GM21381 (cell line): ENCODE data around the gene ZNF444.

ENCODE experiments used
- ATAC-seq: cut with Tn5 transposase; IDR thresholded peaks from one replicate; pipeline ENCODE4 v1.9.1; 2021; ENCODE audit warnings: mild to moderate bottlenecking, moderate library complexity; ENCODE audit not compliant: unreplicated experiment

The ZNF444 gene

DNA sequence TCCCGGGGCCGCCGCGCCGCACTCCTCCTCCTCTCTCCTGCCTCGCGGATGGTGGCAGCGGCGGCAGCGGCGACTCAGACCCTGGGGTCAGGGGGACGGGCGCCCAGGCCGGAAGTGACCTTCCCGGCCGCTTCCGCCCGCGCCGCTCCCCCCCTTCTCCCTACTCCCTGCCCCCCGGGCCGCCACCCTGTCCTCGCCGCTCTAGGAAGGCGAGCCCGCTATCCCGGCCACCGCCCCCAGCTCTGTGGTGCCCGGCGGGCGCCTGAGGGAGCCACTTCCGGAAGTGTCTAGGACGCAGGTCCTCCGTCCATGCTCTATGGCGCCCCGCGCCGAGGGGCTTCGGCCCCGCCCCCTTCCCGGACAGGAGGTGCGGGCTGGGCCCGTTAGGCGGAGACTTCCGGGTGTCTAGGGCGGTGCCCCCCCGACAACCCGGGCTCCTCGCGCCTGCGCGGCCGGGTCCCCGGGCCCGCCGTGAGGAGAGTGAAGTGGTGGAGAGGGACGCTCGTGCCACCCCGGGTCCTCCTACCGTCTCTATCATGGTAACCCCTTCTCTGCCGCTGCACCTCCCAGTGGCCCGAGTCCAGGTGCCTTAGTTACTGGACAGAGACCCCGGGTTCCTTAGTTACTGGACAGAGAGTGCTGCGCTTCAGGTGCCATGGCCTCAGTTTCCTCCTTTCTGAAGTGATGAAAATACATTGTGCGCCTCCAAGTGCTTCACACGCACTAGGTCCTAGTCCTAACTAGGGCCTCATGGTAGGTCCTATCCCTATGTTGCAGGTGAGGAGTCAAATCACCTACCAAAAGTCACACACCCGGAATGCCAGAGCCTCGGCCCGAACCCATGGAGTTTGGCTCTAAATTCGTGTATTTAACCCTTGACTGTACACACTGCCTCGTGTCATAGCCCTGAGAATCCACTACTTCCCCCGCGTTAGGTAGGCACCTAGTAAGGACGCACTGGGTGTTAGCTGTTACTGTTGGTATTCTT lies 19.6 kb upstream of the ZNF444 start, which contains the start of gene ZNF787:
Gene ZNF787 (minus strand): TSS at position 116 of the 988 bp plus-strand sequence. CDS start 18,078 bp downstream, outside the sequence.
- peak; percentile 85 for ATAC-seq

DNA sequence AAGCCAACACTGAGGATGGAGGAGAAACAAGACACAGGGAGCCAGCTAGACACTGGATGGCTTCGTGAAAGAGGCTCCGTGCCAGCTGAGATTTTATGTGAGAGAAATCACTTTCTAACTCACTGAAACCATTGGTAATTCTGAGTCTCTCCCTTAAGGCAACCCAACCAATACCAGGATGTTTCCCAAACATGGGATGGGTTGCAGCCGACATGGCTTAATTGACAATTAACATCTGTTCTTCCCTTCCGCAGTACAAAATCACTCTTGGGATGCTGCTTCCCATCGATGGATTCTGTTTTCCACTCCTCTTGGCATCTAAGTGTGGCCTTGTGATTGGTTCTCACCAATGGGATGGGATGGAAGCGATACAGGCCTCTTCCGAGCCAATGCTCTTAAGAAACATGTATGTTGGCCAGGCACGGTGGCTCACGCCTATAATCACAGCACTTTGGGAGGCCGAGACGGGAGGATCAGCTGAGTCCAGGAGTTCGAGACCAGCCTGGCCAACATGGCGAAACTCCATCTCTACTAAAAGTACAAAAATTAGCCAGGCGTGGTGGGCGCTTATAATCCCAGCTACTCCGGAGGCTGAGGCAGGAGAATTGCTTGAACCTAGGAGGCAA lies 17.7 kb upstream of the ZNF444 start:
- no peak for ATAC-seq

DNA sequence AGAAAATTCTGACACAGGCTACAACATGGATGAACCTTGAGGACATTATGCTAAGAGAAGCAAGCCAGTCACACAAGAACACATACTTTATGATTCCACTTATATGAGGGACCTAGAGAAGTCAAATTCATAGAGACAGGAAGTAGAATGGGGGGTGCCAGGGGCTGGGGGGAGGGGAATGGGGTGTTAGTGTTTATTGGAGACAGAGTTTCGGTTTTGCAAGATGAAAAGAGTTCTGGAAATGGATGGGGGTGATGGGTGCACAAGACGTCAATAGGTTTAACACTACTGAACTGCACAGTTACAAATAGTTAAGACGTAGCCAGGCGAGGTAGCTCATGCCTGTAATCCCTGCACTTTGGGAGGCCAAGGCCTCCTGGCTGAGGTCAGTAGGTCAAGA lies 16.5 kb upstream of the ZNF444 start:
- no peak for ATAC-seq

DNA sequence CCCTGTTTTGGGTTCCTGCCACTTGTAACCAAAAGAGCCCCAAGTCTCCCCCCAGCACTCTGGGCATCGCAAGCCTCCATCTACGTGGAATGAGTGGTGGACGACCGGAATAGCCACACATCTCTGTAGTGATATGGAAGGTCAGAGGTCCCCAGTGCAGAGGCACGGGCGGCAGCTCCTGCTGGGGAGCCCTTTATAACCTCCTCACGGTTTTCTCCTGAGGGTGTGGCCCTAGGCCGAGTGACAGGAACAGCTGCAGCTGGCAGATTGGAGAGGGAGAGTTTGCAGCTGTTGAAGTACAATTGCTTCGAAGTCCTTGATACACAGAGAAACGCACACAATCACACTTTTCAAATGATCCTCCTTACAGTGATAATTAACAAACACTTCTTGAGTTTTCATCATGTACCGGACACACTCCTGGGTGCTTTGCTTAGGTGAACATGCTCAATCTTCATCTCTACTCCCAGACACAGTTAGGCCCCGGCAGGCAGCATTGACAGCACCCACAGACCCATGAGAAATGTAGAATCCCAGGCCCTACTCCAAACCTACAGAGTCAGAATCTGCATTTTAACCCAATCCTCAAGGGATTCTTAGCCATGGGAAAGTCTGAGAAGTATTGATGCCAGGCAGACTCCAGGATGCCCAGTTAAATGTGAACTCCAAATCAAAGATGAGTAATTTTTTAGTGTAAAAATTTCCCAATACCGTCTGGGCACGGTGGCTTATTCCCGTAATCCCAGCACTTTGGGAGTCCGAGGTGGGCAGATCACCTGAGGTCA lies 15.1 kb upstream of the ZNF444 start:
- ATAC-seq, result no peak

GRCh38 chr19:56126983-56127780 lies 13.9 kb upstream of the ZNF444 start:
- ATAC-seq, result no peak

- ATAC-seq, result no peak
Measured at GRCh38 chr19:56130006-56130405, 11.1 kb upstream of the ZNF444 start.

DNA sequence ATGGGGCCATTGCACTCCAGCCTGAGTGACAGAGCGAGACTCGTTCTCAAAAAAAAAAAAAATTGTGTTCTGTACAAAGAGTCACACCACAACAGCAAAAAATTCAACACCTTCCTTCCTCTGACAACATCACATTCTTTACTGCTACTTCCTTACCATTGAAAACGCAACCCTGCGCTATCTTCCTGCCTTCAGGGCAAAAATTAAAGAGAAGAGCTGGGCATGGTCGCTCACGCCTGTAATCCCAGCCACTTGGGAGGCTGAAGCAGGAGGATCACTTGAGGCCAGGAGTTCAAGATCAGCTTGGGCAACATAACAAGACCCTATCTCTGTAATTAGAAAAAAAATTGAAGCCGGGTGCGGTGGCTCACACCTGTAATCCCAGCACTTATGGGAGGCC lies 9.4 kb upstream of the ZNF444 start:
- ATAC-seq, result no peak

GRCh38 chr19:56132316-56132822 lies 8.7 kb upstream of the ZNF444 start:
- no peak for ATAC-seq

GRCh38 chr19:56133858-56134653 lies 7.0 kb upstream of the ZNF444 start:
- ATAC-seq, result no peak

DNA sequence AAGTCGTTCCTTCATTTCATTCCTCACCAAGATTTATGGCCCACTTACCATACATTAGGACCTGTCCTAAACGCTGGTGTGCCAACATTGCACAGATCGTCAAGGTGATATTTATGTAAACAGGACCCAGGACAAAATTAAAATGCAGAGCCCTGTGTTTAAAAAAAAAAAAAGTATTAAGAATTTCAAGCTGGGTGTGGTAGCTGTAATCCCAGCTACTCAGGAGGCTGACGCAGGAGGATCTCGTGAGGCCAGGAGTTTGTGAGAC lies 6.5 kb upstream of the ZNF444 start:
- ATAC-seq, result no peak

GRCh38 chr19:56136362-56136761 lies 4.7 kb upstream of the ZNF444 start:
- no peak for ATAC-seq

DNA sequence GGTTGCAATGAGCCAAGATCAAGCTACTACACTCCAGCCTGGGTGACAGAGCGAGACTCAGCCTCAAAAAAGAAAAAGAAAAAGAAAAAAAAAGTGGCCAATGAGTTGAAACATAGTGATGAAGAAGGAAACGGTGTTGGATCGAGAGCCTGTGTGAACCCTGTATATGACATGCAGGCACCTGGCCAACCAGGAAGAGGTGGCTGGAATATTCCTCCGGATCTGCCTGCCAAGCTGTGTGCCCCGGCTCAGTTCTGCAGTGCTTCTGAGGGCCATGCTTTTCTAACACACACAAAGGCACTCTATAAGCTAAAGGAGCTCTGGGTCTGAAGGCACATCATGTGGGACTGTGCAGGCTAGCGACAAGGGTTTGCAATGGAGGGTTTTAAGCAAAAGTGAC lies 3.7 kb upstream of the ZNF444 start:
- no peak for ATAC-seq

DNA sequence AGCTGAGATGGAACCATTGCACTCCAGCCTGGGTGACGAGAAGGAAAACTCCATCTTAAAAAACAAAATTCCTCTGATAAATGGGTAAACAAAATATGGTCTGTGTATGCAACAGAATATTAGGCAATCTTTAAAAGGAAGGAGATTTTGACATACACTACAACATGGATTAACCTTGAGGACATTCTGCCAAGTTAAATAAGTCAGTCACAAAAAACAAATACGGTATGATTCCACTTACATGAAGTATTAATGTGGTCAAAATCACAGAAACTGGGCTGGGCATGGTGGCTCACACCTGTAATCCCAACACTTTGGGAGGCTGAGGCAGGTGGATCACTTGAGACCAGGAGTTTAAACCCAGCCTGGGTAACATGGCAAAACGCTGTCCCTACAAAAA lies 3.0 kb upstream of the ZNF444 start:
- ATAC-seq, result no peak

DNA sequence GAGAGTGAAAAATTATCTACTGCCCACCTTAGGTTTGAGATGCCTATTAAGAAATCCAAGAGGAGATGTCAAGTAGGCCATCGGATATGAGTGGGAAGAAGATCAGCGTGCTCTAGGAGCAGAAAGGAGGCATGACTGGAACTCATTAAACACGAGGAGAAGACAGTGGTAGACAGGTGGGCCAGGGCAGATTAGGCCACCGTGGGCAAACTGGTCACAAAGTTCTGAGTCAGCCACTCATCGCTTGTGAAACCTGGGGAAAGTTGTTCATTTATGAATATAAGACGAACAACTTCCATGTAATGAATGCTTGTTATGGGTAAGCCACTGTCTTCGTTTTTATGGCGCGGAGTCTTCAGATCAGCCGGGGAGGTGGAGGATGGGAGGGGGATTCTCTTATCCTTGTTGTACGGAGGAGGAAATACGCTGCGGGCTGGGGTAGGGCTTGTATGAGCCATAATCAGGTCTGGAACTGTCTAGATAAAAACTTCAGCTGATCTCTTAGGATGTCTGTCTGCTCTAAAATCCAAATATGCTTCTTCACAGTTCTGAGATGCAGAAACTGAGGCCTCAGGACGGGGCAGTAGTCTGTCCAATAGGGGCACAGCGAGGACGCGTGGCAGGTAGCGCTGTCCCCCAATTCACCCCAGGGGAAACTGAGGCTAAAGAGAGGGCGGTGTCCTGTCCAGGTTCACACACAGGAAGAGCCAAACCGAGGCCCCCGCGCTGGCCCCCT lies 1.1 kb upstream of the ZNF444 start:
- ATAC-seq, result no peak

DNA sequence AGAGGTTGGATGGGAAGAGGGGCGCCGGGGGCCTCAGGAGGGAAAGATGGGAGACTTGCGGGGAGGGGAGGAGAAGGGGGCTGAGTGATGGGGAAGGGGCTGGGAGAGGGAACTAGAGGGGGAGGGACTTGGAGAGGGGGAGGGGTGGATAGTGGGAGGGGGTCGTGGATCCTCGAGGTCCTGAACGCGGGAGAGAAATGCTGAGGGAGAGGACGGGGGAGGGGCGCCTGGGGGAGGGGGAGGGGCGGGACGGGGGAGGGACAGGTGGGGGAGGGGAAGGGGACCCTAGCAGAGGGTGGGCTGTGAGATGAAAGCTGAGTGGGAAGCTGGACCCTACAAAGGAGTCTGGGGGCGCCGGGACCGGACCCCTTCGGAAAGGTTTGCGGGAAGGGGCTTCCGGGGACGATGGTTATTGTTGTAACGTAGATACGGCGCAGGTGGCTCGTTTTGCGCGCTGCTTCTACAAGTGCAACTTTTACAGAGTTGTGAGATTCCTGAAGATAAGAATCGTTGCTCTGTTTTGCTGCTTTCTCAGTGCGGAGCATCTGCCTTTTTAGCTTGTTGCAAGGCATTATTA lies 418 bp downstream of the ZNF444 start:
- no peak for ATAC-seq

- ATAC-seq, result no peak
Measured at GRCh38 chr19:56142087-56142787, 1.1 kb downstream of the ZNF444 start.

DNA sequence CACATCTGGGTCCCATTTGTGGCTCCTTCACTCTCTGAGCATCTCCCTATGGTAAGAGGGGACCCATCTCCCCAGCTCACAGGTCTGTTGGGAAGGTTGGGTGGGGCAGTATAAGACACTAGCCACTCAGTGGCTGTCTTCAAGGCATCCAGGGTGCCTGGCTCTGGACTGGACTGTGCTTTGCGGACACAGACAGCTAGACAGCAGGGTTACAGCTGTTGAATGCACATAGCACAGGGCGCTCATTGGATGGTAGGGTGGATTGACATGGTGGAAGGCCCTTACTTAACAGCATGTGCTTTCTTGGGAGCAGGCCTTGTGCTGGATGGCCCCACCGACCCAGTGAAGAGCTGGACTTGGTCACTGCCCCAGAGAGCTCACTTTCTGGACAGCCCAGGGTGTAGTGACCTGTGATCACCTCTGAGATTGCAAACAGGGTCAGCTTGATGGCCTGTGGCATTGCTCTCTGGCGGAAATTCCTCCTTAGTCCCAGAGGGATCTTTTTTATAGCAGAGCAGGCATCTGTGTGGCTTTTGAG lies 1.9 kb downstream of the ZNF444 start:
- no peak for ATAC-seq

DNA sequence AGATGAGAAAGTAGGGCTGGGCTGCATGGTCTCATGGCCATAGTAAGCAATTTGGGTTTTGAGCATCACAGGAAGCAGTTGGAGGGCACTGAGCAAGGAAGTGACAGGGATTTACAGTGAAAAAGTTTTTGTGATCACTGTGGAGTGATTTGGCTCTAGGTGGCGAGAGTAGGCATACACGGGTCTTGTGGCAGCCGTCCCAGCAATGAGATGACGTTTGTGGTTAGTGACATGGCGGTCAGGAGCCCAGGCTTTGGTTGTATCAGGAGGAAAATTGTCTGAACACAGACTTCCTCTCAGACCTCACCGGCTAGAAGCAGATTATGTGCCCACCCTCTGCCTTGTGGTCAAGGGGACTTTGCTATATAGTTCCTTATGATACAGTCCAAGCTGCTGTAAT lies 3.3 kb downstream of the ZNF444 start:
- no peak for ATAC-seq
